CD4-positive, alpha-beta T cell treated with Interleukin-17A for 4 hours (primary cell): ENCODE data around the gene RAB36.

Experiments used
- DNase-seq: peaks from one replicate; pipeline ENCODE4 v3.0.0-alpha.2; 2020; ENCODE audit warnings: mixed read lengths

Gene RAB36

GRCh38 chr22:23161029-23161428 lies 15.8 kb downstream of the RAB36 start:
- no peak for DNase-seq

GRCh38 chr22:23161574-23161973 lies 16.3 kb downstream of the RAB36 start:
- DNase-seq: no peak

GRCh38 chr22:23163665-23164064 lies 18.4 kb downstream of the RAB36 start:
- no peak for DNase-seq

GRCh38 chr22:23164091-23164490 lies 18.8 kb downstream of the RAB36 start:
- DNase-seq: no peak

- no peak for DNase-seq
Observed at GRCh38 chr22:23166042-23166831, 21.0 kb downstream of the RAB36 start.

- DNase-seq: no peak
Observed at GRCh38 chr22:23166841-23167616, 21.8 kb downstream of the RAB36 start.

- no peak for DNase-seq
Observed at GRCh38 chr22:23168391-23169042, 23.2 kb downstream of the RAB36 start.

GRCh38 chr22:23169043-23169406 lies 23.7 kb downstream of the RAB36 start:
- DNase-seq: no peak

GRCh38 chr22:23175817-23176644 lies 30.8 kb downstream of the RAB36 start:
- no peak for DNase-seq

GRCh38 chr22:23176645-23177027 lies 31.4 kb downstream of the RAB36 start:
- DNase-seq: no peak

- DNase-seq: no peak
Observed at GRCh38 chr22:23177197-23177596, 31.9 kb downstream of the RAB36 start.

- peak; percentile 80 for DNase-seq
Observed at GRCh38 chr22:23178512-23179254, 33.4 kb downstream of the RAB36 start.

- peak; percentile 8 for DNase-seq
Observed at GRCh38 chr22:23179381-23180299, 34.4 kb downstream of the RAB36 start.

GRCh38 chr22:23180301-23180892 lies 35.1 kb downstream of the RAB36 start, which contains the start of gene BCR:
Gene BCR, plus strand, starts transcription at chr22:23180509. Its CDS starts 452 bp downstream, at chr22:23180961.
- peak; percentile 79 for DNase-seq

- DNase-seq: peak; percentile 52
Observed at GRCh38 chr22:23180893-23181720, 35.8 kb downstream of the RAB36 start.

- DNase-seq: peak; percentile 27
Observed at GRCh38 chr22:23181721-23182308, 36.5 kb downstream of the RAB36 start.

GRCh38 chr22:23182309-23183060 lies 37.2 kb downstream of the RAB36 start:
- DNase-seq: peak; percentile 53

- peak; percentile 13 for DNase-seq
Observed at GRCh38 chr22:23183061-23183698, 37.9 kb downstream of the RAB36 start.
